Keratinocyte (primary cell): ENCODE data around the gene SIAE. TPM values are rescaled to one million over a fixed set of nuclear protein-coding genes. Genes with fewer than 3 reads are reported as not detected.

Experiments used
- DNase-seq: peaks from one replicate; pipeline ENCODE4 v3.0.0-alpha.2; 2011; ENCODE audit warnings: low read depth, missing footprints, low spot score
- FAIRE-seq: peaks from 2 replicates; lab custom pipeline; 2011; peaks lifted over from hg19 to GRCh38; lab: Jason Lieb, UNC
- H2AFZ ChIP-seq: 2 replicates; pipeline ENCODE4 v1.6.0; 2012; ENCODE audit warnings: low read length, control low read depth, inconsistent platforms; ENCODE audit not compliant: control insufficient read depth
- H3K27ac ChIP-seq: 2 replicates; pipeline ENCODE4 v1.5.1; 2011; ENCODE audit warnings: low read length; ENCODE audit not compliant: control insufficient read depth, insufficient read depth
- H3K27me3 ChIP-seq: 3 replicates; pipeline ENCODE4 v1.6.0; 2011; ENCODE audit warnings: low read length; ENCODE audit not compliant: control insufficient read depth, insufficient read depth; ENCODE audit errors: extremely low read depth
- H3K36me3 ChIP-seq, 2 experiments: 2 replicates in 1 of 2; 3 replicates in 1 of 2; pipeline ENCODE4 v1.5.1; 2011; ENCODE audit warnings: low read length in 2 of 2, mild to moderate bottlenecking in 1 of 2; ENCODE audit not compliant: control insufficient read depth in 2 of 2, insufficient read depth in 2 of 2; ENCODE audit errors: extremely low read depth in 1 of 2
- H3K4me1 ChIP-seq: 3 replicates; pipeline ENCODE4 v1.5.1; 2011; ENCODE audit warnings: low read length; ENCODE audit not compliant: control insufficient read depth, insufficient read depth; ENCODE audit errors: extremely low read depth
- H3K4me2 ChIP-seq: 3 replicates; pipeline ENCODE4 v1.6.0; 2011; ENCODE audit warnings: low read depth, low read length; ENCODE audit not compliant: control insufficient read depth, insufficient read depth; ENCODE audit errors: extremely low read depth
- H3K4me3 ChIP-seq, 3 experiments: fragments of 200-600 bp in 1 of 3; sonication (generic) in 1 of 3; 2 replicates in 2 of 3; 3 replicates in 1 of 3; pipeline ENCODE4 v1.5.1; 2011 to 2016; ENCODE audit warnings: low read length in 3 of 3, mild to moderate bottlenecking in 3 of 3, control low read depth in 2 of 3, inconsistent platforms in 1 of 3, low read depth in 1 of 3, mixed read lengths in 1 of 3, mixed run types in 1 of 3, moderate library complexity in 1 of 3; ENCODE audit not compliant: control insufficient read depth in 2 of 3, insufficient read depth in 2 of 3; ENCODE audit errors: extremely low read depth in 1 of 3
- H3K79me2 ChIP-seq: 2 replicates; pipeline ENCODE4 v1.6.0; 2012; ENCODE audit warnings: low read length; ENCODE audit not compliant: control insufficient read depth, insufficient read depth
- H3K9ac ChIP-seq: 3 replicates; pipeline ENCODE4 v1.6.0; 2011; ENCODE audit warnings: low read length; ENCODE audit not compliant: control insufficient read depth, insufficient read depth; ENCODE audit errors: extremely low read depth
- H3K9me1 ChIP-seq: 3 replicates; pipeline ENCODE4 v1.6.0; 2011; ENCODE audit warnings: low read length; ENCODE audit not compliant: control insufficient read depth, insufficient read depth; ENCODE audit errors: extremely low read depth
- H3K9me3 ChIP-seq: 2 replicates; pipeline ENCODE4 v1.5.1; 2012; ENCODE audit warnings: low read depth, low read length; ENCODE audit not compliant: control insufficient read depth
- H4K20me1 ChIP-seq: 3 replicates; pipeline ENCODE4 v1.6.0; 2011; ENCODE audit warnings: low read length; ENCODE audit not compliant: control insufficient read depth, insufficient read depth; ENCODE audit errors: extremely low read depth
- EZH2 ChIP-seq: IDR thresholded peaks from one replicate; pipeline ENCODE4 v1.6.1; 2012; ENCODE audit warnings: inconsistent platforms, mild to moderate bottlenecking, low read length, moderate library complexity
- dilution Hi-C: fragments of 300-500 bp; cut with MboI; formaldehyde crosslinking; loops from one replicate; pipeline ENCODE4 v1.7.0; 2020; ENCODE audit warnings: low sequenced_read_pairs; ENCODE audit not compliant: extremely low pct_ligation_motif_present
- polyA plus RNA-seq, 5 experiments: library from polyadenylated mRNA; depleted of rRNA in 3 of 5; stranded (reverse) in 3 of 5; stranded (forward) in 1 of 5; unstranded in 1 of 5; fragments of >200 nt; gene quantifications; 1 replicate in 1 of 5; 2 replicates in 3 of 5; 3 replicates in 1 of 5; pipeline versions ENCODE4 v1.2.1 to v1.2.3, GENCODE V29; 2011 to 2012; ENCODE audit warnings: missing spikeins in 2 of 5, low read depth in 1 of 5, low replicate concordance in 1 of 5
- TF ChIP-seq, protein P1 (sequence below), 3 experiments: IDR thresholded peaks in 1 of 3; conservative IDR thresholded peaks in 1 of 3; optimal IDR thresholded peaks in 1 of 3; 2 replicates in 2 of 3; 3 replicates in 1 of 3; pipeline versions ENCODE3 to v1.5.1; 2011; ENCODE audit warnings: low read length in 3 of 3, mild to moderate bottlenecking in 3 of 3, moderate library complexity in 2 of 3, control low read depth in 1 of 3, inconsistent platforms in 1 of 3; ENCODE audit not compliant: insufficient read depth in 2 of 3; ENCODE audit errors: extremely low read depth in 1 of 3

The SIAE gene
- polyA plus RNA-seq, 1 donor (not counting 4 experiments of a cell fraction or from before 2014, with no cell fraction given): 26.6 TPM

DNA sequence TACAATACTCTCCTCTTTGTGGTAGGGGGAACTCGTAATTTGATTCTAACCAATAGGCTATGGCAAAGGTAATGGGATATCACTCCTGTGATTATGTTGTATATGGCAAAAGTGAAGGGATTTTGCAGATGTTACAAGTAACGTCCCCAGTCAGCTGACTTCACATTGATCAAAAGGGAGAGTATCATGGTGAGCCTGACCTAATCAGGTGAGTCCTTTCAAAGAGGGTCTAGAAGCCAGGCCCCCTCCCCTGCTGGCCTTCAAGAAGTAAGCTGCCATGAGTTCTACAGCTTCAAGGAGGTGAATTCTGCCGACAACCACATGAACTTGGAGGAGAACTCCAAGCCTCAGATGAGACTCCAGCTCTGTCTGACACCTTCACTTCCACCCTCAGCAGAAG lies 30.9 kb downstream of the SIAE start:
- H3K4me1 ChIP-seq: peaks cover 3% of the 10 kb centered on the region
- TF ChIP-seq, protein P1, sequence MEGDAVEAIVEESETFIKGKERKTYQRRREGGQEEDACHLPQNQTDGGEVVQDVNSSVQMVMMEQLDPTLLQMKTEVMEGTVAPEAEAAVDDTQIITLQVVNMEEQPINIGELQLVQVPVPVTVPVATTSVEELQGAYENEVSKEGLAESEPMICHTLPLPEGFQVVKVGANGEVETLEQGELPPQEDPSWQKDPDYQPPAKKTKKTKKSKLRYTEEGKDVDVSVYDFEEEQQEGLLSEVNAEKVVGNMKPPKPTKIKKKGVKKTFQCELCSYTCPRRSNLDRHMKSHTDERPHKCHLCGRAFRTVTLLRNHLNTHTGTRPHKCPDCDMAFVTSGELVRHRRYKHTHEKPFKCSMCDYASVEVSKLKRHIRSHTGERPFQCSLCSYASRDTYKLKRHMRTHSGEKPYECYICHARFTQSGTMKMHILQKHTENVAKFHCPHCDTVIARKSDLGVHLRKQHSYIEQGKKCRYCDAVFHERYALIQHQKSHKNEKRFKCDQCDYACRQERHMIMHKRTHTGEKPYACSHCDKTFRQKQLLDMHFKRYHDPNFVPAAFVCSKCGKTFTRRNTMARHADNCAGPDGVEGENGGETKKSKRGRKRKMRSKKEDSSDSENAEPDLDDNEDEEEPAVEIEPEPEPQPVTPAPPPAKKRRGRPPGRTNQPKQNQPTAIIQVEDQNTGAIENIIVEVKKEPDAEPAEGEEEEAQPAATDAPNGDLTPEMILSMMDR (optimal IDR thresholded peaks at IDR 0.05 in 1 of 3, IDR thresholded peaks at IDR 0.05 in 1 of 3, conservative IDR thresholded peaks at IDR 0.05 in 1 of 3; ENCODE audit: extremely low read depth in 1 of 3, insufficient read depth in 2 of 3, low read length in 3 of 3): no peak
- TF ChIP-seq EZH2: no peak
- H3K9ac ChIP-seq: no peak overlapping the region

DNA sequence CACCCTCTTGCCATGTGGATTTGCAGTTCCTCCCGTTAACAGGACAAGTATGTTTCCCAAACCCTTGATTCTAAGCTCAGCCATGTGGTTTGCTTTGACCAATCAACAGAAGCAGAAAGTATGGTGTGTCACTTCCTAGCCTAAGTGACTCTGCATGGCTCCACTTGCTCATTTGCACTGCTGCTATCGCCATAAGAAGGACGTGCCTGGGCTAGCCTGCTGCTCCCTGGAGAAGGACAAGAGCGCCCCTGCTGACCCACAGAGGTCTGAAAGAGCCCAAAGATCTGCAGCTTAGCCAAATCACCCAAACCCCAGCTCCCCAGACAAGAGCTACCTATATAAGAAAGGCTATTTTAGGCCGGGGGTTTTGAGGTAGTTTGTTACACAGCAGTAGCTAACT lies 32.9 kb downstream of the SIAE start:
- TF ChIP-seq, protein P1 (optimal IDR thresholded peaks at IDR 0.05 in 1 of 3, IDR thresholded peaks at IDR 0.05 in 1 of 3, conservative IDR thresholded peaks at IDR 0.05 in 1 of 3; ENCODE audit: extremely low read depth in 1 of 3, insufficient read depth in 2 of 3, low read length in 3 of 3): no peak
- no peak for TF ChIP-seq EZH2
- H3K4me2 ChIP-seq: no peak overlapping the region
- H4K20me1 ChIP-seq: no peaks in the 10 kb centered on the region
- no peaks in the 10 kb centered on the region for H3K27me3 ChIP-seq
- H3K9me3 ChIP-seq: peaks cover 4% of the 10 kb centered on the region
- no peaks in the 10 kb centered on the region for H3K79me2 ChIP-seq
- H3K4me1 ChIP-seq: peaks cover 3% of the 10 kb centered on the region
- no peaks in the 10 kb centered on the region for H3K9me1 ChIP-seq
- H2AFZ ChIP-seq: no peak overlapping the region
- no peak overlapping the region for H3K9ac ChIP-seq
- H3K27ac ChIP-seq: no peak overlapping the region
- FAIRE-seq (no peak), DNase-seq (no peak)
- dilution Hi-C loops: no loop called here
- peaks cover 4 to 10% of the 10 kb centered on the region in 2 experiments for H3K36me3 ChIP-seq
- H3K4me3 ChIP-seq: no peak overlapping the region

More for the DNA sequence above, 30.9 kb downstream of the SIAE start:
- H3K4me2 ChIP-seq: no peak overlapping the region
- H4K20me1 ChIP-seq: no peaks in the 10 kb centered on the region
- no peaks in the 10 kb centered on the region for H3K27me3 ChIP-seq
- H3K9me1 ChIP-seq: no peaks in the 10 kb centered on the region
- dilution Hi-C loops: no loop called here
- H3K79me2 ChIP-seq: no peaks in the 10 kb centered on the region
- no peak for FAIRE-seq
- H2AFZ ChIP-seq: no peak overlapping the region
- H3K36me3 ChIP-seq: peaks cover 0 to 5% of the 10 kb centered on the region in 2 experiments
- no peak overlapping the region for H3K4me3 ChIP-seq
- no peak for DNase-seq
- H3K27ac ChIP-seq: no peak overlapping the region
- H3K9me3 ChIP-seq: peaks cover 4% of the 10 kb centered on the region
